Measurements from ENCODE around the gene ADORA2A.
A peak's percentile ranks its signal among the peaks of the same experiment; 100 is the strongest.
"Not testable (repeated sequence)": the region's sequence is repeated elsewhere in the genome, so short reads cannot be mapped to it uniquely, and the experiment has no call there.

ADORA2A gene

DNA sequence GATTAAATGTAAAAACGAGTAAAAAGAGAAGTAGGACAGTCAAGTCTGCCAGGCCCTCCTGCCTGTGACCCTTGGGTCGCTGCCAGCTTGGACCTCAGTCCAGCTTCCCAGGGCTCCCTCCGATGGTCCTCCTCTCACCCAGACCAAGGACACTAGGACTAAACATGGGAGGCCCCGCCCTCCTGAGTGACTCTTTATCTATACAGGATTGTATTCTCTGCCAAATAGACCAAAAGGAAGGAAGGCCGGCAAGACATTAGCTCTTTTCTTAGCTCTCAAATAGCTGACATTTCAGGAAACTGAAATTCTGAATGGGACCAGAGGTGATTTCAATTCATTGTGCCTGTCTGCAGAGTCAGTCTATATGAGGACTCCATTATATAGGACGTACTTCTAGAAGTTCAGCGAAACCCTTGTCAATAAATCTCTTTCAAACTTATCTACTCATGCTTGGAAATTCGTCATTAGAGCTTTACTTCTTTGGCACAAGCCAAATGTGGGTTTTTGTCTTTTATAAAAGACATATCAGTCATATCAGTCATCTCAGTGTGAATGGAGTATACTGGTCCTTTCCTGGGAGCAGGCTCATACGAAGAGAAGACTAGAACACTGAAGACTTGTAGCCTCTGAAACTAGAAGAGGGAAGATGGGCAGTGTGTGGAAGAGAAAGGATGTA lies 28.5 kb downstream of the ADORA2A start:
- no peak for DNase-seq

GRCh38 chr22:24457894-24458420 lies 30.6 kb downstream of the ADORA2A start:
- no peak for DNase-seq

- DNase-seq = no peak
Observed at GRCh38 chr22:24459911-24460310, 32.5 kb downstream of the ADORA2A start.

DNA sequence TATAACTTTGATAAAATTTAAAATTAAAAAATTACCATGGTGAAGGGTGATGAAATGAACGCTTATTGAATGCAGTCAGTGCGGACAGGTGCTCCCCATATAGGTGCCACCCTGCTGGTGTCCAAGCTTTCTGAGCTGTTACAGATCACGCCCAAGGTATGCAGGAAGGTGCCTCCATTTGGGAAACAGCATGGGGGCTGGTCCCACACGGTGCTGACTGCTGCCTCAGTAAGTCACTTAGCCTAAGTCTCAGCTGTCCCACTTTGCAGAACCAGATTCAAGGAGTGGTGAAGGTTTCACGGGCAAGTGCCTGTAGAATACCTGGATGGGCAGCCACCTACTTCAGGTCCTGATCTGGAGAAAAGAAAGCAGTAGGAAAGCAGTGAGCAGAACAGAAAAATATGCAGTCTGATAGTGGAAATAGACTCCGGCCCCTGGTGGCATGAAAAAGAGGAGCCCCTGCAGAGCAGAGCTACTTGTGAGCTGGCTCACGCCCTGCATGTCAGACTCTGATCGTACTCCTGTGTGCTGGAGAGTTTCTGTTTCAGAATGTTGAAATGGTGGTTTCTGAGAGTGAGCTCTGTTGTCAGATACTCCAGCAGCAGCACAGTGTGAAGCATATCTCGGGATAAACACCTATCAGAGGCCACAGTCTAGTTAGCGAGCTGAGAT lies 33.2 kb downstream of the ADORA2A start:
- DNase-seq = peak in 1 of 5 experiments; percentile 78

DNA sequence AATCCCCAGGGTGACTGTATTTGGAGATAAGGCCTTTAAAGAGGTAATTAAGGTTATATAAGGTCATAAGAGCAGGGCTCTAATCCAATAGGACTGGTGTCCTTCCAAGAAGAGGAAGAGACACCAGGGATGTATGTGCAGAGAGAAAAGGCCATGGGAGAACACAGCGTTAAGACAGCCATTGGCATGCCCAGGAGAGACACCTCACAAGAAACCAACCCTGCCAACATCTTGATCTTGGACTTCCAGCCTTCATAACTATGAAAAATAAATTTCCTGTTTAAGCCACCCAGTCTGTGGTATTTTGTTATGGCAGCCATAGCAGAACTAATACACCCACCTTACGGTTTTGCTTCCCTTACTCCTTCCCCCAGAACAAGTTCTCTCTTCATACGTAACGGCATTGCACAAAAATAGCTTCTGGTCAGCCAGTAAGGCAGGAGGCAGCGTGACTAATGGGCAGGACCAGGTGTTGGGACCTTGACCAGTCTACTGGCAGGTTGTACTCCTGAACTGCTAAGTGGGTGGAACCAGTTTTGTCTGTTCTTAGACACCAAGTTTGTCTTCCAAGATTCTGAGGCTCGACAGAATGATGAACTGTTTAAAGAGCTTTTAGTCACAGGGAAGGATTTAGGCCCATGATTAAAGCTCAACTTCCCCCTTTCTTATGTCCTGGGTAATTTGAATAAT lies 35.8 kb downstream of the ADORA2A start:
- no peak for DNase-seq

DNA sequence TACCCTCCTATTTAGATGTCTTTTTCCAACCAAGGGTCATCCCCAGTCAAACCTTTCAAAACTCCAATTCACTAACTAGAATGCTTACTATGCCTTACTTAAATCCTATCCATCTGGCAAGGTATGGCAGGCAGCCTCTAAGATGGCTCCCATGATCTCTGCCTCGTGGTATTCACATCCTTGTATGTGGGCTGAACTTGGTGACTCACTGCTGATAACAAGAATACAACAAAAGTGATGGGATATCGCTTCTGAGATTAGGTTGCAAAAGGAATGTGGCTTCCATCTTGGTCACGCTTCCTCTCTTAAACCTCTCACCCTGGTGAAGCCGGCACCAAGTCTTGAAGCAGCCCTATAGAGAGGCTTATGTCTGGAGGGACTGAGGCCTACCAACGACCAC lies 38.2 kb downstream of the ADORA2A start:
- no peak for DNase-seq

DNA sequence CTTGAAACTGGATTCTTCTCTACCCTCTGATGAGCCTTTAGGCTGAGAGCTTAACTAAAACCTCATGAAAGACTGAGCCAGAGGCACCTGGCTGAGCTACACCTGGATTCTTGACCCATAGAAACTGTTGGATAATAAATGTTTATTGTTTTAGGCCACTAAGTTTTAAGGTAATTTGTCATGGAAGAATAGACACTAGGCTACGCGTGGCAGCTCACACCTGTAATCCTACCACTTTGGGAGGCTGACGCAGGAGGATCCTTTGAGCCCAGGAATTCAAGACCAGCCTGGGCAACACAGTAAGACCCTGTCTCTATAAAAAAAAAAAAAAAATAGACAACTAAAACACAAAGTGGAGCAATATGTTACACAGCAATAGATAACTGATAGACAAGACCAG lies 38.6 kb downstream of the ADORA2A start:
- DNase-seq = no peak

DNA sequence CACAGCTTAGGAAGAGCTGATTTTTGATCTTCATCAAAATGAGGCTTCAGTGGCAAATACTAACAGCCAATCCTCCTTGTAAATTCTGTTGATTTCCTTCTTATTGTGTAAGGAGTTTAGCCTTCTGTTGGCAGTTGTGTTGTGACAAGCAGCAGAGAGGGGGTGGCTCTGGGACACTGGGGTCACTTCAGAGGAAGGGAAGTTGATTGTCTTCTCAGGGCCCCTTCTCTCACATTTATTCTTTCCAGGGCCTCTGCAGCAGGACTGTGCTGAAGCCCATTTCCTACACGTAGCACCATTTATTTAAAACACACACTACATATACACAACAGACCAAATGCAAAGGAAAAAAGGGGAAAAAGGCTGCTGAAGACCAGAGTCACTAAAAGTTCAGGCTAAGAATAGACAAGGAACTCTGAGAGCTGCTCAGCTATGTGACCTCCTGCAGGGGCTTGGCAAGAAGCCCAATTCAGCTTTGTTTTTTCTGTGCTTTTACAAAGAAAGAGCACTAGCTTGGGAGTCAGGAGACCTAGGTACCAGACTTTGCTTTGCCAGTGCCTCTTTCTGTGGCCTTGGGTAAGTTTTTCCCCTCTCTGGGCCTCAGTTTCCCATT lies 39.4 kb downstream of the ADORA2A start:
- DNase-seq = no peak

DNA sequence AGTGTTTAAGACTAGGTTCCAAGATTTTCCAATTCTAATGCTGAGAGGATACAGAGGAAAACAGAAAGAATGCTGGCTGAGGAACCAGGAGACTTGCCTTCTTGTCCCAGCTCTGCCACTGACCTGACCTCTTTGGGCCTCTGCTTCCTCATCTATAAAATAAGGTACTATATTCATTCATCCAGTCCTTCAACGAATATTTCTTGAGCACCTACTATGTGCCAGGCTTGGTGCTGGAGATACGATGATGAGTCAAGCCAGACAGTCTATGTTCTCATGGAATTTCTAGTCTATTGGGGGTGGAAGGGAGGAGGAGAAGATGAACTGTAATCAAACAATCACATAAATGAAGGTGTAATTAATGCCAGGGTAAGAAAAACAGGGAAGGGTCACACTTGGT lies 39.9 kb downstream of the ADORA2A start:
- DNase-seq = no peak

DNA sequence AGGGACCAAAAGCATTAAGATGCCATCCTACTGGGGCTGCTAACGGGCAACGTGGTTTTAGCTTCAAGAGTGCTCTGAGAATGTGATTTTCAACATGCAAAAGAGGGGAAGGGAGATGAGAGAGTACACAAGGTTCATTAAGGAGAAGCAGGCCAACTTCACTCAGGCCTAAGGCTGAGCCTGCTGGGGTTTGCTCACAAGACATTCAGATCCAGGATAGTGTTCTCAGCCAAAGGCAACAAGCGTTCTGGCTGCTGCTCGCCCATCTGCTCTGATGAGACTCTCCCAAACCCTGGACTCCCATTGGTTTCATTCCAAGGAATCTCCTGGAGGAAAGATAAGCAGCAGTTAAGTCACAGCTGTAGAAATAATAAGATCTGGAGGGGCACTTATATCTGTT lies 44.2 kb downstream of the ADORA2A start:
- no peak for DNase-seq

- DNase-seq = no peak
Observed at GRCh38 chr22:24473284-24473683, 45.9 kb downstream of the ADORA2A start.

DNA sequence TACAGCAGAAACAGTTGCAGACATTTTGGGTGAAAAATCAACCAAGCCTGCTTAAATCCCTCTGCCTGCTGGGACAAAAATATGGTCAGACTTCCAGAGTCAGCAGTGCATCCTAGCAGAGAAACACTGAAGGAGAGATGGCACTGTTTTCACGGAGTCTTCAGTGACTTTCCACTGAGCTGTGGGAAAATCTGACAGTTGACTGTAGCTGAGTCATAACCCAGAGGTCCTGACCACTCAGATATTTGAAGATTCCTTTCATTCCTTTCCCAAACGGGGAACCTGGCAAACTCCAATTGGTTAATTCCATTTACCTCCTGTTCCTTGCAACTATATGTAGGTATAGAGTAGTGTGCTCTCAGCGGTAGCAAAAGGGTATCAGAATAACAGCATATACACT lies 46.8 kb downstream of the ADORA2A start:
- no peak for DNase-seq

- no peak for DNase-seq
Observed at GRCh38 chr22:24474649-24475255, 47.4 kb downstream of the ADORA2A start.

DNA sequence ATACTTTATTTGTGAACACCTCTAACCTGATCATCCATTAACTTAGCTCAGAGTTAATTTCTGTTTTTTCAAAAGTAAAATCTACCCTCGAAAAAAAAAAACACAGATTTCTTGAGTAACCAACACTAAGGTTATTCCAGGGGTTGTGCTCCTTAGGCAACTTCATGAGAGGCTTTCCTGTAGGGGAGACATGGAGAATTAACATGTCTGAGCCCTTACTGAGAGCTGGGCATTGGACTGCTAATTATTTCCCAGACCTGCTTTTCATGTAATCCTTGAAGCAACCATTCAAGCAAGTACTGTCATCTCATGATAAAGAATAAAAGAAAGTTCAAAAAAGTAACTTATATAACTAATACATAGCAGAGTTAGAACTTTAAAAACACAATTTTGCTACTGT lies 54.2 kb downstream of the ADORA2A start:
- DNase-seq = no peak

DNA sequence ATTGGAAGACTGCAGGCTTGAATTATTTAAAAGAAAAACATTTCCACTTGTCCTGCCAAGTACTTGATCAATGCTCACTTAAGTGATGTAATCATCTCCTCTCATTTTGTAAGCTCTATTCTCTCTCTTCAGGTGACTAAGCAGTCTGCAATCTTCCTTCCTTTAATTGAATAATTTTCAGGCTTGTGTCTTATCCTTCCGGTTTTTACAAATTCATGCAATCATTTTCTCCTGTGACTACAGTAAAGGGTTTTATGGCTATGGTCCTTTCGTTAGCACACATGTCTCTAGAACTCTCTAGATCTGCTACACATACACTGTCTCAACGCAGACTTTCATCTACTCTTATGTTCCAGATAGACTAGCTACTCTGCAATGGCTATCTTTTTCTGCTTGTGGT lies 55.2 kb downstream of the ADORA2A start:
- DNase-seq = no peak

DNA sequence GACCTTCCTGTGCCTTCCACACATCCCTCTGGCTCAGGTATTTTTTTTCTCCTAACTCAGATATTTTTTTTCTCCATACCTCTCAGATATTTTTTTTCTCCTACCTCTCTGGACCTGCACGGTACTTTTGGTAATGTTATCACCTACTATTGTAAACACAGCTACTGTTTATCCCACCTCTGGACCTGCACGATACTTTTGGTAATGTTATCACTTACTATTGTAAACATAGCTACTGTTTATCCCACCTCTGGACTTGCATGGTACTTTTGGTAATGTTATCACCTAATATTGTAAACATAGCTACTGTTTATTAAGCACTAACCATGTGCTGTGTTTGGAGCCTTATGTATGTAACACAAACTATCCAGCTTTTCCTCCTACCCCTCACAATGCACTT lies 55.6 kb downstream of the ADORA2A start:
- no peak for DNase-seq

GRCh38 chr22:24483976-24484545 lies 56.7 kb downstream of the ADORA2A start:
- DNase-seq = no peak

DNA sequence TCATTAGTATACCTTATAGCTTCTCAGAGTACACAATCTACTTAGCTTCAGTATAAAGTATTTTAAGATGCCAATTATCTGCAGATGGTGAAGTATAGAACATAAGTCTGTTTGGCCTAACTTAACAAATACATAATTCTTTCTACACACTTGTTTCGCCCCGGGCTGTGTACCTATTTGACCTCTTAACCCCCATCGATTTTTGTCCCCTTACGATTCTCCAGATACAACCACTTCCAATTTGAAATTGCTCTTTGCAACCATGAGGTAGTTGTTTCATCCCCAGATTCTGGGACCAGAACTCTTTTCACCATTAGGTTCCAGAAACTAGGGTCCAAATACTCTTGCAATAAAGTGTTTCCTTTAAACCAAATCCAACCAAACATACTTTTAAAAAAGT lies 57.8 kb downstream of the ADORA2A start:
- no peak for DNase-seq

GRCh38 chr22:24485608-24486007 lies 58.2 kb downstream of the ADORA2A start:
- no peak for DNase-seq

- peak in 2 of 5 experiments; percentile 12 to 94 for DNase-seq
Observed at GRCh38 chr22:24486501-24486921, 59.1 kb downstream of the ADORA2A start.

DNA sequence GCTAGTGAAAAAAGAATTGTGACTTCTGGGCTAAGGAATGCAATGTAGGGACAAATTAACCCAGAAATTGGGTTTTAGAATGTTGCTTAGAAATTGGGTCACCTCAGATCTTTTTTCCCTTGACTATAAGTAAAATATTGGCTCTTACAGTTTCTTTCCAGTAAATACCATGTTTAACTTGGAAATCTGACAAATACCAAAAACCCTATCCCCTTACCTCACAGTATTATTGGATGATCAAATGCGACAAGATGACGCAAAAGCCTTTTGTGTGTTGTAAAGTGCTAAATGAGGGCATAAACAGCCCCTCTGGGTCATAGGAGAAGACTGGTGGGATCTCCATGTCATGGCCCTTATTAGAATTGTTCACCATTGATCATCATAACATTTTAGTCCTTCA lies 61.6 kb downstream of the ADORA2A start:
- no peak for DNase-seq

DNA sequence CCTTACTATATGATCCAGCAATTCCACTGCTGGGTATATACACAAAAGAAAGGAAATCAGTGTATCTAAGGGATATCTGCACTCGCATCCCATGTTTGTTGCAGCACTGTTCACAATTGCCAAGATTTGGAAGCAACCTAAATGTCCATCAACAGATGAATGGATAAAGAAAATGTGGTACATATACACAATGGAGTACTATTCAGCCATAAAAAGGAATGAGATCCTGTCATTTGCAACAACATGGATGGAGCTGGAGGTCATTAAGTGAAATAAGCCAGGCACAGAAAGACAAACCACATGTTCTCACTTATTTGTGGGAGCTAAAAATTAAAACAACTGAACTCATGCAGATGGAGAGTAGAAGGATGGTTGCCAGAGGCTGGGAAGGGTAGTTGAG lies 62.0 kb downstream of the ADORA2A start:
- DNase-seq = not testable (repeated sequence)
